ENCODE data around the gene FUOM.

The FUOM gene

DNA sequence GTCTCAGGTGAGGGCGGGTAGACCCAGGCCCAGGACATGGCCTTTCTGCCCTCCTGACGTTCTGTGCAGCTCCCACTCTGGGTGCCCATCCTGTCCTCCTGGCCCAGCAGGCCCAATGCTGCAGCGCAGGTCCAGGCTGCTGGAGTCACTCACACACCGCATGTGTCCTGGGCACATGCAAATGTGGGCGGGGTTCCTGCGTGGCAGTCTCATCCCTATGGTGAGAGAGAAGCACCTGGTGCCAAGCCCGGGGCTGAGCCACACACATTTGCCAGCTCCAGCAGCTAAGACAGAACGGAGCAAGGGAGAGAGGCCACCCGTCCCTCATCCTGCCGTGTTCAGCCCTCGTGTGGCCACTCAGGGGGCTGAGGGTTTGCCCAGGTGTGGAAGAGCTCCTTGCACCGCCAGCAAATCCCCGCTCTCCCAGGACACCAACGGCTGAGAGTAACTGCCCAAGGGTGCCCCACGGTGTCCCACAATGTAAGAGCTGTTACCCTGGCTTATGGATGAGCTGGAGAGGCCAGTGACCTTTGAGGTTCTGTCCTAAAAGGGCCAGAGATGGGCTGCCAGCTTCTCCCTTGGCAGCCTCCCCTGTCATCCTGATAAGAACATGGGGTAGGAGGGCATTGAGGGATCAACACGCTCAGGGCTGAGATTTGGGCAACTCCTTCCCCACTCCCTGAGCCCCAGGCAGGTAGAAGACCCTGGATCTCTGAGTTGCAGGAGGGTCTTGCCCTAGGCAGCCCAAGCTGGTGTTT is 4.4 kb downstream of the FUOM start:
- DNase-seq (ENCODE audit: low read depth in 2 of 3, low spot score in 2 of 3), result no peak

DNA sequence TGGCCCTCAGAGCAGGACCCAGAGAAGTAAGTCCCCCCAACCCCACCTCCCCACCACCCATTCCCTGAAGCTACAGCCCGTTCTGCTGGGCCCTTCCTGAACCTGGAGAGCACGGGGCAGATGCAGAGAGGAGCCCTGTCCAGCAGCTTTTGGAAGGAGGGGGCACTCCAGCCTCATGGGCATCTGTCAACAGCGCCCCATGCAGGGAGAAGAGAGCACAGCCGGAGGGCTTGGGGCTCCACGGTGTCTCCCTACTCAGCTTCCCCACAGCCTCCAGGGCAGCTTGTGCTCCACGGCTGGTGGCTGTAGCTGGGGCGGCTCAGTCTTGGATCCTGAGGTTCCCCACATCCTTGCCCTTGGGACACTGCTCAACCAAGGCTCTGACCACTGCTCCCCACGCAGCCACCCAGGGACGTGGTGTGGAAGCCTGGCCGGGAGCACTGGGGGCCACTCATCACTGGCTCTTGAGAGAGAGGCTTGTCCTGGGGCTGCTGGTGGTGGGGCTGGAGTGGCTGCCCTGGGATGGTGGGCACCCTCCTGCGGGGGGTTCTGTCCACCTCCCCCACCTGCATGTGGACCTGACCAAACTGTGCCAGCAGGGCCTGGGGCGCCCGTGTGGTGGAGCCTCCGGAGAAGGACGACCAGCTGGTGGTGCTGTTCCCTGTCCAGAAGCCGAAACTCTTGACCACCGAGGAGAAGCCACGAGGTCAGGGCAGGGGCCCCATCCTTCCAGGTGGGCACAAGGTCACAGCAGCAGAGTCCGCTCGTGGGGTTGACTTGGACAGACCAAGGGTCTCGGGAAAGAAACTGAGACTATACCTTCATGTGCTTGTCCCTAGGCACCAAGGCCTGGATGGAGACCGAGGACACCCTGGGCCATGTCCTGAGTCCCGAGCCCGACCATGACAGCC is 6.2 kb downstream of the FUOM start:
- no peak for DNase-seq (ENCODE audit: low read depth in 2 of 3, low spot score in 2 of 3)

DNA sequence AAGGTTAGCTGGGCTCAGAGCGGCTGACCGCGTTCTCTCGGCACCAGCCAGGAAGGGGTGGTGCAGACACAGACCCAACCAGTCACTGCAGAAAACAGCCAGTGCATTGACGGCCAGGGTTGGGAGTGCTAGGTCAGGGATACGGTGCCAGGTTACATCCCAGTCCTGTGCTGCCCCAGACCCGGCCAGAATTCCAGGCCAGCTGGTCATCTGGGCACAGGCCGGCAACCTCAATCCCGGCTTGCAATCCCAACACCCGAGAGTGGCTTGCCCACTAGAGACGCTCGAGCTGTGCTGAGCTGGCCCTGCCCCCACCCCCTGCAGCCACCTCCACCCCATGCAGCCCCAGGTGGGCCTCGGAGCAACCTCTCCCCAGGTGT is 6.9 kb downstream of the FUOM start:
- no peak for DNase-seq (ENCODE audit: low read depth in 2 of 3, low spot score in 2 of 3)

DNA sequence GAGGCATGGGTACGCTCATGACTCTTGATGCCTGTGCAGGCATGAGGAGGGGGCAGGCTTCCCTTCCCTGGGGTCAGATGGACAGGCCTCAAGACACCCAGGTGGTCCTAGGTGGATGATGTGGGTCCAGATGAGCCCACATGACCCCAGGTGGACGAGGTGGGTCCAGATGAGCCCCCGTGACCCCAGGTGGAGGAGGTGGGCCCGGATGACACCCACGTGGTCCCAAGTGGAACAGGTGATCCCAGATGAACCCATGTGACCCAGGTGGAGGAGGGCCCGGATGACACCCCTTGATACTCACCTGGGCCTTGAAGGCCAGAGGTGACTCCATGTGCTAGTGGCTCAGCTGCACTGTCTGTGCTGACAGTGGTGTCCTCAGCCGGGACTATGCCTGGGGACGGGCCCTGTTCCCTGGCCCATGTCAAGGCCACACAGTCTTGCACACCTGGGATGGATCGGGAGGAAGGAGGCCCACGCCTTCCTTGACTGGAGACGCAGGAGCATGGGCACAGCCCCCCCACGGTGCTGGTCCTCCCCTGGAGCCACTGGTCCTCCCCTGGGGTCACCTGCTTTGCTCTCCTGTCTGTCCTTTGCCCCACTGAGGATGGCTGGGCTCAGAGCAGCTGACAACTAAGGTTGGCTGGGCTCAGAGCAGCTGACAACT is 7.4 kb downstream of the FUOM start:
- DNase-seq (ENCODE audit: low read depth in 2 of 3, low spot score in 2 of 3), result no peak

DNA sequence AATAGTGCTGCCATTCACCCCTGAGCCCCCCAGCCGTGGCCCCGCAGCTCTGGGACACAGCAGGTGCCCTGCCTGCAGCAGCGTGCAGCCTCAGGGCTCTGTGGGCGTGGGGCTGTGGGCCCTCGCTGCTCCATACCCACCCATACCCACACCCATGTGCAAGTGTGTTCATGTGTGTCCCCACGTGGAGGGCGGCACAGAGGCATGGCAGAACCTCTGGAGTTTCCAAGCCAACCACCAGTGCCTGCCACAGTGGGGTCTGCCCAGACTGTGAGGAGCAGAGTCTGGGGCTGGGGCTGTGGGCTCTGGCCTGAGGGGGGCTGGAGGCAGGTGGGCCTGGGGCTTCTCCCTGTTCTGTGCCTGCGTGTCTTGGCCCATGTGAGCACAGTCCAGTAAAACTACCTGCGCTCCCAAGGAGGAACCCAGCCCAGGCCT is 8.2 kb downstream of the FUOM start:
- no peak for DNase-seq (ENCODE audit: low read depth in 2 of 3, low spot score in 2 of 3)

DNA sequence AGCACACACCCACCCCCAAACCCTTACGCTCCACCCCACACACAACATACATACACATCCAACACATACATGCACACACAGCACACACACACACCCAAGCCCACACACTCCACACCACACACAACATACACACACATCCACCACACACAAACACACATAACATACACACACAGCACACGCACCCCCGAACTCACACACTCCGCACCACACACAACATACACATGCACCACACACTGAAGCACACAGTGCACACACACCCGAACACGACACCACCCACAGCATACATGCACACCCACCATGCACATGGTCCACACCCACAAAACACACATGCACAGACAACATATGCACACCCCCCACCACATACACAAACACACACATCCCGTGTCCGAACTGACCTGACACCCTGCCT is 8.7 kb downstream of the FUOM start:
- DNase-seq (ENCODE audit: low read depth in 2 of 3, low spot score in 2 of 3), result no peak

- DNase-seq (ENCODE audit: low read depth in 2 of 3, low spot score in 2 of 3), result no peak
Observed at GRCh38 chr10:133347710-133348517, 9.9 kb downstream of the FUOM start.

GRCh38 chr10:133346413-133346812 is 11.4 kb downstream of the FUOM start:
- DNase-seq (ENCODE audit: low read depth in 2 of 3, low spot score in 2 of 3), result no peak

DNA sequence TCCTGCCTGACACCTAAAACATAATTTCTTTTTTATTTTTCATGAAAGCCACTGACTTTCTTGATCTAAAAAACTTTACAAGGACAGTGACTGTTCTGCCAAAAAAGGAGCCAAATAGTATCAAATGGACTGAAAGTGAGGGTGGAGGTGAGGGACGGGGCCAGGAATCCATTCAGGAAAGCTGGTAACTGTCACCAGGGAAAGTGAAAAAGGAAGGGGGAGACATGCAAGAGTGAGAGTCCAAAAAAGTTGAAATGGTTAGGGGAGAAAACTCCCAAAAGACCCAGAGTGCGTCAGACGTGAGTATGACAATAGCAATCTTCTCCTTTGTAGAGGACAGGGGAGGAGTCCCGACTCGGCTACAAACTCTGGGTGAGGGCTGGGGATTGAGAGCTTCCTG is 13.6 kb downstream of the FUOM start:
- DNase-seq (ENCODE audit: low read depth in 2 of 3, low spot score in 2 of 3), result no peak

DNA sequence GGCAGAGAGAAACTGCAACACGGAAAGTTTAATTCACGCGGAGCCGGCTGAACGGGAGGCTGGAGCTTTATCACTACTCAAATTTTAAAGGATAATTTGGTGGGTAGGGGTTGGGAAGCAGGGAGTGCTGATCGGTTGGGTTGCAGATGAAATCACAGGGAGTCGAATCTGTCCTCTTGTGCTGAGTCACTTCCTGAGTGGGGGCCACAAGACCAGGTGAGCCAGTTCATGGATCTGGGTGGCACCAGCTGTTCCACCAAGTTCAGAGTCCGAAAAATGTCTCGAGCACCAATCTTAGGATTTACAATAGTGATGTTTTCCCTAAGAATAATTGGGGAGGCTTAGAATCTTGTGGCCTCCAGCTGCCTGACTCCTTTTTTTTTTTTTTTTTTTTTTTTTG is 14.3 kb downstream of the FUOM start:
- DNase-seq (ENCODE audit: low read depth in 2 of 3, low spot score in 2 of 3), result no peak

GRCh38 chr10:133342942-133343341 is 14.9 kb downstream of the FUOM start:
- DNase-seq (ENCODE audit: low read depth in 2 of 3, low spot score in 2 of 3), result no peak

- DNase-seq (ENCODE audit: low read depth in 2 of 3, low spot score in 2 of 3), result no peak
Observed at GRCh38 chr10:133341983-133342382, 15.8 kb downstream of the FUOM start.

GRCh38 chr10:133339708-133340380 is 18.0 kb downstream of the FUOM start:
- no peak for DNase-seq (ENCODE audit: low read depth in 2 of 3, low spot score in 2 of 3)

GRCh38 chr10:133338080-133339071 is 19.4 kb downstream of the FUOM start:
- no peak for DNase-seq (ENCODE audit: low read depth in 2 of 3, low spot score in 2 of 3)

GRCh38 chr10:133337370-133337725 is 20.5 kb downstream of the FUOM start:
- DNase-seq (ENCODE audit: low read depth in 2 of 3, low spot score in 2 of 3), result no peak

GRCh38 chr10:133336577-133337369 is 21.0 kb downstream of the FUOM start, which contains the start of gene CALY:
CALY (minus strand) TSS chr10:133336896; CDS start chr10:133328989, 7,907 bp downstream.
- DNase-seq (ENCODE audit: low read depth in 2 of 3, low spot score in 2 of 3), result no peak

DNA sequence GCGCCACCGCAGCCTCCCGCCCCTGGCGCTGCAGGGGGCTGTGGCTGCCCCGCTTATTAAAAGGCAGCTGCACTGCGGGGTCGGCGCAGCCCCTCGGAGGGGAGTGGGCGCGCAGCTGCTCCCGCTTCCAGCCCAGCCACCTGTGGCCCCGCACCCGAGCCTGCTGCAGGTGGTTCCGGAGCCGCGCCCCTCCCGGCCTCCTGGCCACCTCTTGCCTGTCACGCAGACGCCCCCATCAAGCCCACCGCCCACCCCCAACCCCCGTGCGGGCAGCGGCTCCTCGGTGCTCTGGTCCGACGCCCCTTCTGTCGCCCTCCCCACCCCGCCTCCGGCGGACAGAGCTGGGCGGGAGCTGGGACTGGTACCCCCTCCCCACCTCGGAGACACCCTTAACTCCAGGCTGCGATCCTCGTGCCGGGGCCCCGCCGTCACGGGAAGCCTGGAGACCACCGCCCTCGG is 21.7 kb downstream of the FUOM start:
- no peak for DNase-seq (ENCODE audit: low read depth in 2 of 3, low spot score in 2 of 3)
